ENCODE measurements around the gene CSNK1G1. TPM values are rescaled to one million over a fixed set of nuclear protein-coding genes. Genes with fewer than 3 reads are reported as not detected.

The CSNK1G1 gene
- total and polyA plus RNA-seq, 2 of the 8 experiments (the other 6 are each of a cell fraction or from before 2014, with no cell fraction given), result 6.0 to 12.9 TPM

DNA sequence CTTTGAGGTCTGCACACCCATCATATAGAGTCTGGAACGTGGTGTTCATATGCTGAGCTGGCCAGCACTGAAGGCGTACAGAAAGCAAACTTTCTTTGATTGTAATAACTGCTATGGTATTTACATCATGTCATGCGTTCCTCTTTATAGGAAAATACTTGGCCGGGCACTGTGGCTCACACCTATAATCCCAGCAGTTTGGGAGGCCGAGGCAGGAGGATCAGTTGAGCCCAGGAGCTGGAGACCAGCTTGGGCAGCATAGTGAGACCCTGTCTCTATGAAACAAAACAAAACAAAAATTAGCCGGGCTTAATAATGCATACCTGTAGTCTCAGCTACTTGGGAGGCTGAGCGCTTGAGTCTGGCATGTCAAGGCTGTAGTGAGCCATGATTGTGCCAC lies 207.8 kb downstream of the CSNK1G1 start:
- CTCF ChIA-PET (ENCODE audit: partially characterized antibody), result interaction anchor here (0.6 to 1.8 kb wide), 6 partner anchors 10 to 208 kb away, joined by 3 to 7 read pairs (median 3); partner anchors contain the start of gene CSNK1G1
- POLR2A ChIA-PET (ENCODE audit: partially characterized antibody), result interaction anchor here (2.3 kb wide), 1 partner anchor 9 kb away, joined by 7 read pairs; no protein-coding TSS in a partner anchor
- no peak overlapping the region for H3K4me2 ChIP-seq (ENCODE audit: insufficient read depth in 1 of 2, low read depth in 2 of 2, low read length in 2 of 2)
- no peak overlapping the region for H3K9ac ChIP-seq (replicated peaks in 1 of 4; ENCODE audit: extremely low read depth in 1 of 4, low read depth in 3 of 4, low read length in 3 of 4)
- H4K5ac ChIP-seq (ENCODE audit: insufficient read length, low read depth, low read length), result no peak overlapping the region
- H3K27me3 ChIP-seq (replicated peaks in 1 of 4; ENCODE audit: control insufficient read depth in 3 of 4, extremely low read depth in 1 of 4, insufficient read depth in 3 of 4, low read length in 3 of 4), result peaks cover 0 to 18% (median 14%) of the 10 kb centered on the region in 4 experiments; a peak in 5 of 7 replicates
- H2BK20ac ChIP-seq (ENCODE audit: low read length), result no peak overlapping the region
- H3K4me3 ChIP-seq (ENCODE audit: extremely low read depth in 1 of 4, insufficient read depth in 2 of 4, low read depth in 3 of 4, low read length in 4 of 4), result no peak overlapping the region
- no peak overlapping the region for H2BK15ac ChIP-seq (ENCODE audit: low read length)
- 92% methylated on average over 7 of the region's 7 CpGs; no CpG with 5 or more reads in 1 of the 2 experiments for WGBS, 2 experiments (ENCODE audit: extremely low coverage in 1 of 2, insufficient coverage in 1 of 2, insufficient read length in 1 of 2, insufficient replicate concordance in 2 of 2, low coverage in 1 of 2, low lambda C conversion rate in 2 of 2, missing lambda C conversion rate in 1 of 2)
- H2AK5ac ChIP-seq (ENCODE audit: low read depth, low read length), result no peak overlapping the region
- H3K9me3 ChIP-seq (ENCODE audit: insufficient read depth in 2 of 2, low read depth in 1 of 2, low read length in 1 of 2), result no peaks in the 10 kb centered on the region
- no peaks in the 10 kb centered on the region for H3K79me2 ChIP-seq (ENCODE audit: control insufficient read depth in 1 of 2, insufficient read depth in 2 of 2, low read length in 2 of 2)
- TF ChIP-seq ASH2L (IDR thresholded peaks at IDR 0.05; ENCODE audit: low read length), result no peak
- no peak for TF ChIP-seq RFX5 (IDR thresholded peaks at IDR 0.05; ENCODE audit: borderline replicate concordance, low read depth, low read length)
- no peak for TF ChIP-seq POLR2AphosphoS5 (IDR thresholded peaks at IDR 0.05; ENCODE audit: low read depth, low read length)
- TF ChIP-seq SP4 (IDR thresholded peaks at IDR 0.05; ENCODE audit: low read length), result no peak
- no peak for TF ChIP-seq NANOG (IDR thresholded peaks at IDR 0.05; ENCODE audit: insufficient read depth, low read depth, low read length, poor library complexity, severe bottlenecking)
- no peak for TF ChIP-seq EP300 (IDR thresholded peaks at IDR 0.05; ENCODE audit: borderline replicate concordance in 1 of 2, low read depth in 2 of 2, low read length in 2 of 2)
- no peak for TF ChIP-seq E2F6 (IDR thresholded peaks at IDR 0.05)
- TF ChIP-seq HDAC6 (IDR thresholded peaks at IDR 0.05; ENCODE audit: low read depth, low read length), result no peak
- TF ChIP-seq TAF1 (IDR thresholded peaks at IDR 0.05; ENCODE audit: low read depth, low read length), result no peak
- H3K27ac ChIP-seq (ENCODE audit: low read depth, low read length), result no peak overlapping the region
- H2AFZ ChIP-seq (ENCODE audit: low read length), result no peak overlapping the region
- no peak overlapping the region for H3K56ac ChIP-seq (replicated peaks; ENCODE audit: insufficient read length, low read depth, low read length)
- no peaks in the 10 kb centered on the region for H3K36me3 ChIP-seq (ENCODE audit: control insufficient read depth in 2 of 4, insufficient read depth in 4 of 4, low read length in 3 of 4)
- H2BK12ac ChIP-seq (ENCODE audit: low read depth, low read length), result no peak overlapping the region
- H3K14ac ChIP-seq (ENCODE audit: insufficient read length), result no peak overlapping the region
- H3K23me2 ChIP-seq (ENCODE audit: low read depth, low read length), result peaks cover 9% of the 10 kb centered on the region; the same call in 1 of the 2 replicates
- H3K4ac ChIP-seq (replicated peaks; ENCODE audit: insufficient read length, low read depth, low read length), result no peak overlapping the region
- H2BK120ac ChIP-seq (replicated peaks; ENCODE audit: low read depth, low read length), result no peak overlapping the region
- H3K23ac ChIP-seq (ENCODE audit: insufficient read length), result no peak overlapping the region
- H3K79me1 ChIP-seq (ENCODE audit: low read depth, low read length), result no peaks in the 10 kb centered on the region
- H4K91ac ChIP-seq (replicated peaks; ENCODE audit: insufficient read length, low read length), result no peak overlapping the region
- no peak overlapping the region for H3K18ac ChIP-seq (ENCODE audit: extremely low read depth, low read length)
- DNase-seq (ENCODE audit: low read depth in 1 of 2, low spot score in 2 of 2), result no peak
- H4K20me1 ChIP-seq (replicated peaks in 1 of 2; ENCODE audit: control insufficient read depth in 1 of 2, insufficient read depth in 2 of 2, low read length in 2 of 2), result peaks cover 2 to 3% of the 10 kb centered on the region in 2 experiments
- peaks cover 0 to 8% (median 6%) of the 10 kb centered on the region in 4 experiments; a peak in 6 of 7 replicates for H3K4me1 ChIP-seq (replicated peaks in 1 of 4; ENCODE audit: control insufficient read depth in 3 of 4, insufficient read depth in 4 of 4, low read length in 3 of 4)
- no peak overlapping the region for H4K8ac ChIP-seq (ENCODE audit: extremely low read depth, insufficient read depth, low read length)
- FAIRE-seq, result no peak
- no peak overlapping the region for H2BK5ac ChIP-seq (ENCODE audit: low read depth, low read length)
